HFF-Myc (cell line): Measurements from ENCODE around the gene ARL2BP.

Source experiments
- DNase-seq: peaks from one replicate; pipeline ENCODE4 v3.0.0-alpha.2; 2011; ENCODE audit warnings: low read depth; ENCODE audit errors: extremely low read depth
- H3K4me3 ChIP-seq: replicated peaks from 2 replicates; pipeline ENCODE4 v1.5.1; 2011; ENCODE audit warnings: low read depth, mild to moderate bottlenecking, control low read depth, low read length
- TF ChIP-seq, protein P1 (sequence below): IDR thresholded peaks from 2 replicates; pipeline ENCODE4 v1.5.1; 2012; ENCODE audit warnings: mild to moderate bottlenecking, low read depth, low read length, control low read depth; ENCODE audit errors: missing control alignments

Gene ARL2BP

DNA sequence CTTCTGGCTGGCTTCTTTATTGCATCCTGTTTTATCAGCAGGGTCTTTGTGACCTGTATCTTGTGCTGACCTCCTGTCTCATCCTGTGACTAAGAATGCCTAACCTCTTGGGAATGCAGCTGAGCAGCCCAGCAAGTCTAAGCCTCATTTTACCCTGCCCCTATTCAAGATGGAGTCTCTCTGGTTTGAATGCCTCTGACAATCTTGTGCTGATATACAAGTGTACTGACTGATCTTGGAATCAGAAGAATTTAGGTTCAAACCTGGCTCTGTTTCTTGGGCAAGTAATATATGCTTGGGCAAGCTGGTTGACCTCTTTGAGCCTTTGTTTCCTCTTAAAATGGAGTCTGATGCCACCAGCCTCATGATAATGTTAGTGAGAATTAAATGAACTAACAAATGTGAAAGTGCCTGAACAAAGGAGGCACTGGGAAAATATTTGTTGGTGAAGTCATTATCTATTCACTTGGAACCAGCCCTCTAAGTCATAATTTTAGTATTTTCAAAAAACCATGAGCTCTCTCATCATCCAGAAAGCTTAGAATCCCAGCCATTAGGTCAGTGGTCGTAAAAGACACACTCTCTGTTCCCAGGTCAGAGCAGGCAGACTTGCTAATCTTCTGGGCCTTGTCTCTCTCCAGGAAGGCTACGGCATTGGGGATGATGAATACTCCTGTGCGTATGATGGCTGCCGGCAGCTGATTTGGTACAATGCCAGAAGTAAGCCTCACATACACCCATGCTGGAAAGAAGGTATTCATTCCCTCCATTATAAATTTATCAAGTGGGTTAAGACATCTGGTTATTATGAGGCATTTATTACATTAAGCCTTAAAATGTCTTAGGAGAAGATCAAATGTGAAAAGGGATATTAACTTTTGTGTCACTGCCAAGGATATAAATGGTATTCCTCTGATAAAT is 18.1 kb upstream of the ARL2BP start:
- TF ChIP-seq, protein P1, sequence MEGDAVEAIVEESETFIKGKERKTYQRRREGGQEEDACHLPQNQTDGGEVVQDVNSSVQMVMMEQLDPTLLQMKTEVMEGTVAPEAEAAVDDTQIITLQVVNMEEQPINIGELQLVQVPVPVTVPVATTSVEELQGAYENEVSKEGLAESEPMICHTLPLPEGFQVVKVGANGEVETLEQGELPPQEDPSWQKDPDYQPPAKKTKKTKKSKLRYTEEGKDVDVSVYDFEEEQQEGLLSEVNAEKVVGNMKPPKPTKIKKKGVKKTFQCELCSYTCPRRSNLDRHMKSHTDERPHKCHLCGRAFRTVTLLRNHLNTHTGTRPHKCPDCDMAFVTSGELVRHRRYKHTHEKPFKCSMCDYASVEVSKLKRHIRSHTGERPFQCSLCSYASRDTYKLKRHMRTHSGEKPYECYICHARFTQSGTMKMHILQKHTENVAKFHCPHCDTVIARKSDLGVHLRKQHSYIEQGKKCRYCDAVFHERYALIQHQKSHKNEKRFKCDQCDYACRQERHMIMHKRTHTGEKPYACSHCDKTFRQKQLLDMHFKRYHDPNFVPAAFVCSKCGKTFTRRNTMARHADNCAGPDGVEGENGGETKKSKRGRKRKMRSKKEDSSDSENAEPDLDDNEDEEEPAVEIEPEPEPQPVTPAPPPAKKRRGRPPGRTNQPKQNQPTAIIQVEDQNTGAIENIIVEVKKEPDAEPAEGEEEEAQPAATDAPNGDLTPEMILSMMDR = no peak
- no peak overlapping the region for H3K4me3 ChIP-seq
- DNase-seq = no peak

DNA sequence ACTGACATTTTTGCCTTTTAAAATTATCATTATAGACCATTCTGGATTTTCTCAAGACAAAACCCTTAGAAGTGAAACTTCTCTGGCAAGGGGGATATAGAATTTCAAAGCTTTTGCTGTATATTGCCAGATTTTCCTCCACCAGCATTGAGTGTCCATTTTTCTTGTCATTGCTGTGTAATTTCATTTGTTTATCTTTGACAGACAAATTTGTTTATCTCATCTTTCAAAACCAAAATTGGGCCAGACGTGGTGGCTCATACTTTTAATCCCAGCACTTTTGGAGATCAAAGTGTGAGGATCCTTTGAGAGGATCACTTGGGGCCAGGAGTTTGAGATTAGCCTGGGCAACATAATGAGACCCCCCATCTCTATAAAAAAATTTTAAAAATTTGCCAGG is 16.0 kb upstream of the ARL2BP start:
- no peak for DNase-seq
- no peak overlapping the region for H3K4me3 ChIP-seq
- TF ChIP-seq, protein P1 = no peak

DNA sequence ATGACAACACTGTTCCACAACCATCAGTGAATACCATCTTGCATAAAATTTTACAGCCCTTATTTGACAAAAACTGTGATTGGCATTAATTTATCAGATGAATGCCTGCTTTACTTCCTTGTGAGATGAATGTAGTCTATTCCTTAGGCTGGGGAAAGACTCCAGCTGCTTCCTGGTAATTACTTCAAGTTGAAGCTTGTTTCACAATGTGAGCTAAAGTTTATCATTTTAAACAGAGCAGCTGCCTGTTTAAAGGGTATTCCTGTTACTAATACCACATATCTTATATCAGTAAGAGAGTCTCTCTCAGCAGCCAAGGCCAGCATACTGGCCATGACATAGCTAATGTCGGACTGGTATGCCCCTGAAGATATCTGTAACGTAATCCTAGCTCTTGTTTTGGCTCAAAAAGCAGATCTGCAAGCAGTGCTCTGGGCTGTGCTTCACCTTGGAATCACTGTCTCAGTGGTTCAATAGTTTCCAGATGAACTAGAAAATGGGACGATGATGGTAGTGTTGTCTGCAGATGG is 13.2 kb upstream of the ARL2BP start:
- no peak for DNase-seq
- TF ChIP-seq, protein P1 = no peak
- no peak overlapping the region for H3K4me3 ChIP-seq

DNA sequence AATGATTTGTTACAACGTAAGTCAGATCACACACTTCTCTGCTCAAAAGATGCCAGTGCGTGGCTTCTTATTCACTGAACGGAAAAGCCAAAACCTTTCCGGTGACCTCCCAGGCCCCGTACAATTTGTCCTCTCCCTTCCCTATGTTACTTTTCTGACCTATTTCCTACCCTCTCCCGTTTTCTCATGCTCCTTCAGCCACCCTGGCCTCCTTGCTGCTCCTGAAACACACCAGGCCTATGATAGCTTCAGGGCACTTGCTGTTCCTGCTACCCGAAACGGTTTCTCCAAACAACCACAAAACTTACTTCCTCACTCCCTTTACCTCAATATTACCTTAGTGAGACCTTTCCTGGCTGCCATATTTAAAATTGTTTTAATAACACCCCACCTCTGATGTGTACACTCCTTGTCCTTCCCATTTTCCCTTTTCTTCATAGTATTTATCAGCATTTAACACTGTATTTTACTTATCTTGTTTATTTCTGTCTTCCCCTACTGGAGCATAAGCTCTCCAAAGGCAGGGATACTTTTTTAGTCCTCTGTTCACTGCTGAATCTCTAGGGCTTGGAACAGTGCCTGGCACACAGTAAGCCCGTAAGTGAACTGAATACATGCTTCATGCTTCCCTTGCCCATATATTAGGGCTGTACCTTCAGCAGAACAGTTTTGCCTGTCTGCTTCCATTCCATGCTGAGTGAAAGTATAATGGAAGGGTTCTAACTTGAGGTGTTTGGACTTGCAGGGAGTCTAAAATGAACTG is 10.9 kb upstream of the ARL2BP start:
- no peak for DNase-seq
- H3K4me3 ChIP-seq = no peak overlapping the region
- TF ChIP-seq, protein P1 = no peak

DNA sequence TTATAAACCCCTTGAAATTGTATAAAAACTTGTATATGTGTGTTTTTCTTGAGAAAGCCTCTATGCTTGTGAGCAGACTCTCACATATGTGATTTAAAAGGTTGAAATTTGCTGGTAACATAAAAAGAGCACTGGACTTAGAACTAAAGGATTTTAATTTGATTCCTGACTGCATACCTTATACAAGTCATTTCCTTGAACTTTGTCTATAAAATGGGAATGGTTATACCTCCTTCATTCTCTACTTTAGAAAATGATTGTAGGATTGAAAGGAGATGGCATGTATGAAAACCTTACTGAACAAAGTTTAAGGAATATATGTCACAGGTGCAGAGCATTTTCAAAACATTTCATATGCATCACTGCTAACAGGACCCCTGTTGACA is 10.4 kb upstream of the ARL2BP start:
- TF ChIP-seq, protein P1 = no peak
- no peak for DNase-seq
- H3K4me3 ChIP-seq = no peak overlapping the region

DNA sequence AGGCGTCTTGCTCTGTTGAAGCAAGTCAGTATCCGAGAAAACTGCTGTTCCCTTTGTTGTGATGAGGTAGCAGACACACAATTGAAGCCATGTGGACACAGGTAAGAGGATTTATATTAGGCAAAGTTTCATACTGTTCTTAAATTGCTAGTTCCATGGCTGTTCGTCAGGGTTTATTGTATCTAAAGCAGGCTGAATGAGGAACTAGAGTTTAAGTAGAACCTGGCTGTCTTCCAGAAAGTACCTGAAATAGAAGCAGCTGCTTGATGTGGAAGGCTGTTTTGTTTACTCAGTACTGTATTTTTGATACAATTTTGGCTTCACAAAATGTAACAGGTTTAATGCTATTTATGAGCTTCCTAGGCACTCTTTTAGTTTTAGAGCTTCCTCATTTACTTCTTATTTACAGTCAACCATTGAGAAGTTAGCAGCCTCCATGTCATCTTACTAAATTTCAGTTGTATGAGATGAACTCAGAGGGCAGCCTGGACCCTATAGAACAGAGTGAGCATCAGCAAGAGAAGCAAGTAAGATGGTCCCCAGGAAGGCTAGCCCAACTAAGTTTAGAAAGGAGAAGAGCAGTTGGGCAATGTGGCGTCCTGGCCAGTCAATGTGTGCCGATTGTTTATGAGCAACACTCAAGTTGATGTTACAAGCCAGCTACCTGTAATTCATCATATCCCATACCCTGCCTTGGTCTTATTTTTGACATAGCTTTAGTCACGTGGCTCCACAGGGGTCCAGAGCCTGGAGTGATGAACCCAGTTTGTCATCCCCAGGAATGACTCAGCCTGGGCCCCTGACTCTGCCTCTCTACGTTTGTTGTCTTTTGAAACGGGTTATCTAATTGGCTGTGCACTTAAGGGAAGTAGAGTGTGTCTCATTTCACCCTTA is 9.7 kb upstream of the ARL2BP start:
- no peak overlapping the region for H3K4me3 ChIP-seq
- TF ChIP-seq, protein P1 = no peak
- DNase-seq = no peak
